Measurements from ENCODE around the gene TMEM109.

The TMEM109 gene

GRCh38 chr11:60926500-60926899 is 12.5 kb downstream of the TMEM109 start:
- no peak for DNase-seq (ENCODE audit: low spot score)

- no peak for DNase-seq (ENCODE audit: low spot score)
These were observed 13.2 kb downstream of the TMEM109 start for GRCh38 chr11:60927061-60927592.

- DNase-seq (ENCODE audit: low spot score) = no peak
These were observed 13.6 kb downstream of the TMEM109 start for GRCh38 chr11:60927600-60927999.

GRCh38 chr11:60928563-60929001 is 14.6 kb downstream of the TMEM109 start:
- DNase-seq (ENCODE audit: low spot score) = no peak

GRCh38 chr11:60929764-60930163 is 15.8 kb downstream of the TMEM109 start:
- DNase-seq (ENCODE audit: low spot score) = no peak

- no peak for DNase-seq (ENCODE audit: low spot score)
These were observed 16.4 kb downstream of the TMEM109 start for GRCh38 chr11:60930394-60930793.

- no peak for DNase-seq (ENCODE audit: low spot score)
These were observed 18.0 kb downstream of the TMEM109 start for GRCh38 chr11:60931917-60932316.

GRCh38 chr11:60932605-60933356 is 18.8 kb downstream of the TMEM109 start:
- no peak for DNase-seq (ENCODE audit: low spot score)

GRCh38 chr11:60933416-60934123 is 19.6 kb downstream of the TMEM109 start:
- DNase-seq (ENCODE audit: low spot score) = no peak

GRCh38 chr11:60934124-60934789 is 20.3 kb downstream of the TMEM109 start:
- no peak for DNase-seq (ENCODE audit: low spot score)

GRCh38 chr11:60934790-60935605 is 21.0 kb downstream of the TMEM109 start:
- no peak for DNase-seq (ENCODE audit: low spot score)

- DNase-seq (ENCODE audit: low spot score) = no peak
These were observed 21.9 kb downstream of the TMEM109 start for GRCh38 chr11:60935676-60936442.

- no peak for DNase-seq (ENCODE audit: low spot score)
These were observed 22.6 kb downstream of the TMEM109 start for GRCh38 chr11:60936467-60937143.

- no peak for DNase-seq (ENCODE audit: low spot score)
These were observed 23.2 kb downstream of the TMEM109 start for GRCh38 chr11:60937144-60937527.

- DNase-seq (ENCODE audit: low spot score) = no peak
These were observed 23.9 kb downstream of the TMEM109 start for GRCh38 chr11:60937811-60938210.

GRCh38 chr11:60938500-60938899 is 24.5 kb downstream of the TMEM109 start:
- DNase-seq (ENCODE audit: low spot score) = no peak

GRCh38 chr11:60939301-60939700 is 25.3 kb downstream of the TMEM109 start:
- DNase-seq (ENCODE audit: low spot score) = no peak

GRCh38 chr11:60939855-60940254 is 25.9 kb downstream of the TMEM109 start:
- DNase-seq (ENCODE audit: low spot score) = no peak

- DNase-seq (ENCODE audit: low spot score) = no peak
These were observed 27.6 kb downstream of the TMEM109 start for GRCh38 chr11:60941371-60942119.

- DNase-seq (ENCODE audit: low spot score) = no peak
These were observed 28.3 kb downstream of the TMEM109 start for GRCh38 chr11:60942219-60942618.
